ENCODE results near the gene SKIL.

SKIL gene

DNA sequence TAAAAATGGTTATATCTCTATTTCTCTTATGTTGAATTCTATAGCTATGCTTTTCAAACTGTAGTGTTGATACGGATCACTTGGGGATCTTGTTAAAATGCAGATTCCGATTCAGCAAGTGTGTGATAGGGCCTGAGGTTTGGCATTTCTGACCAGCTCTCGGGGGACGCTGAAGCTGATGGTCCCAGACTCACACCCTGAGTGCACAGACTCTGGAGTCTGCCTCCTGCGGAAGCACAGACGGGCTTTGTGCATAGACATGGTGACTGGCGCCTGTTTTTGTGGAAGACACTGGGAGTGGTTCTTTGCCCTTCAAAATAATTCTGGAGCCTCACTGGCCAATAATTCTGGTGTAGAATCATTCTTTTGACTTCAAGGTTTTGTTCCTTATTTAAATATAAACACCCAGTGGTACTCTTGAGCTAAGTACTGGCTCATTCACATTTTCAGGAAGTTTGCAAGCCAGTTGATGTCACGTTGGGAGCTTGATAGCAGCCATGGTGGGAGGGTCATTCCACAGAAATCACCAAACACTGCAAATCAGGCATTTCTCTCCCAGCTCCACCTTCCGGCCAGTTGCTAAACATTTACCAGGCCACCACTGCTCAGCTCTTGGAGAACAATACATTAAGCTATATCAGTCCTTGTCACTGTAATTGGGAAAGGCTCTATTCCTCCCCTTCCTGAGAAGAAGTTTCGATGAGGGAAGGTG lies 80.3 kb downstream of the SKIL start:
- no peak for DNase-seq (ENCODE audit: low read depth)

DNA sequence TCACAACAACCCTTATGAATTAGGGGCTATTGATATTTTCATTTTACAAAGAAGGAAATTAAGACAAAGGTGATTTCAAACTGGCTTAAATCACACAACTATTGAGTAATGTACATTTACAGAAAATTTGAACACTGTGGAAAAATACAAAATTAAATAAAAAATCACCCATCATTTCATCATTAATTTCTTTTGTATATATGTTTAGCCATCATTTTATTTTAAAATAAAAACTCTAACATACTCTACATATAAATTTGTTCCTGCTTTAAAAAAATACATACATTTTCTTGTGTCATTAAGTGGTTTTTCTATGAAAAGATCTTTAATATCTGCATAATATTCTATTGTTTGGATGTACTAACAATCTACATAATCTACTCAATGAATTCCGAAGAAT lies 81.3 kb downstream of the SKIL start:
- no peak for DNase-seq (ENCODE audit: low read depth)

DNA sequence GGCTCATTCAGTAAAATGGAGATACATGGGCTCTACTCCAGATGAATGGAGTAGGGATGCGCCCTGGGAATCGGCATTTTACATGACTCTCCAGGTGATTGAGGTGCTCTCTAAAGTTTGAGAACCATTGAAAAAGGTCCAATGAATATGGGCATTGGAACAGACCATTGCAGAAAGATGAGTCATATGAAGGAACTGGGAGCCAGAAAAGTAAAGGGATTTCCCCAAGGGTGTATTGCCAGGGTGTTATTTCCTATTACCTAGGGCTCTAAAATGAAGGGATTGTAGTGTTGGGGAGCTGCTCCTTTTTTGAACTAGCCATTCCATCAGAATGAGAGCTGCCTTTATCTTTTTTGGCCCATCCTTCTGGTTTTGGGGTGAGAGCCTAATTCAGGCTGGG lies 82.8 kb downstream of the SKIL start:
- DNase-seq (ENCODE audit: low read depth) = no peak

DNA sequence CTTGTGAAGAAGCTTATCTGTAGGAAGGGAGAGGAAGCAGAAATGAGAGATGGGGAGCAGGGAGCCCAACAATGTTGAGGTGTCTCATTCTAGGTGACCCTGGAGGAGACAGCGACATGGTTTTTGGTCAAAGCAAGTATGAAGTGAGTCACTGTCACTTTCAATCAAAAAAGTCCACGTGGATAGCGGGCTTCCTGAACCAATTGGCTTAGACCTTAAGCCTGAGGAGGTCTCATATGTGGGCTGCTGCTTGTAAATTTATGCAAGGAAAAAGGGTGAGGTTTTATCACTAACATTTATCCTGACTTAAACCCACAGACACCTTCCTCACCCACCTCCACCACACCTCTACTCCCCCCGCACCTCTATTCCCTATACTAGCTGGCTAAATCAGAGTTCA lies 83.9 kb downstream of the SKIL start:
- no peak for DNase-seq (ENCODE audit: low read depth)

DNA sequence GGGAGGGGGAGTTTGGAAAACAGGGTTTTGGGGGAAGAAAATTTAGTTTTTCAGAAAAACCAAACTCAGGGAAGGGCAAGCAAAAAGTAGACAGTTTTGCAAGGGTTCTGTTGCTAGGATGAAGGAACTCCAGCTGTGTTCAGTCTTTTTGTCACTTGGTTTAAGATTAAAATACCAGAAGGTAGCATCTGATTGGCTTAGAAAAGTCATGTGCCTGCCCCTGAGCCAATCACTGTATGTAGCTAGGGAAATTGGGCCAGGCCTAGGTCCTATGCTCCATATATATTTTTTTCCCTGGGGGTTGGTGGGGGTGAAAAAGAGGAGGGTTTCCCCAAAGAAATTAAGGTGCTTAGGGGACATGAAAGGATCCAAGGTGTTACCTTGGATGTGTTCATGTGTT lies 85.4 kb downstream of the SKIL start:
- no peak for DNase-seq (ENCODE audit: low read depth)

DNA sequence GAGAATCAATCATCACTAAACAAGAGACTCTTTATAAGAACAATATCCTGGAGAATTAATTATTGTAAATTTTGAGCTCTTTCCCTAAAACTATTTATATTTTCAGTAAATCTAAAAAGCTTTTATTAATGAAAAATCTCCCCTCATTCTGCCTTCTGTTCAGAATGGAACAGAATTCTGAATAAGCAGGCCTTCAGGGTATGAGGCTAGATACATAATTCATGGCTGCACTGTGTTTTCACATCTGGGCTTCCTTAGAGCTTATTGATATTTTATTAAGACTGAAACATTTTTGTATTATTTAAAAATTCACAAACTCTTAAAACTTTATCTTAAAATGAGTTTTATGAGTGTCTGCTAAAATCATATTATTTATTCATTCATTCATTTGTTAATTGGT lies 85.9 kb downstream of the SKIL start:
- no peak for DNase-seq (ENCODE audit: low read depth)
